Bone marrow (tissue), 2 donors: Measurements from ENCODE around the gene FAM174C.
"Not testable (repeated sequence)": the region's sequence is repeated elsewhere in the genome, so short reads cannot be mapped to it uniquely, and the experiment has no call there.

Experiments
- DNase-seq, 2 donors: peaks; one replicate each; lab custom pipeline; 2025; lab: John Stamatoyannopoulos, UW

The FAM174C gene

DNA sequence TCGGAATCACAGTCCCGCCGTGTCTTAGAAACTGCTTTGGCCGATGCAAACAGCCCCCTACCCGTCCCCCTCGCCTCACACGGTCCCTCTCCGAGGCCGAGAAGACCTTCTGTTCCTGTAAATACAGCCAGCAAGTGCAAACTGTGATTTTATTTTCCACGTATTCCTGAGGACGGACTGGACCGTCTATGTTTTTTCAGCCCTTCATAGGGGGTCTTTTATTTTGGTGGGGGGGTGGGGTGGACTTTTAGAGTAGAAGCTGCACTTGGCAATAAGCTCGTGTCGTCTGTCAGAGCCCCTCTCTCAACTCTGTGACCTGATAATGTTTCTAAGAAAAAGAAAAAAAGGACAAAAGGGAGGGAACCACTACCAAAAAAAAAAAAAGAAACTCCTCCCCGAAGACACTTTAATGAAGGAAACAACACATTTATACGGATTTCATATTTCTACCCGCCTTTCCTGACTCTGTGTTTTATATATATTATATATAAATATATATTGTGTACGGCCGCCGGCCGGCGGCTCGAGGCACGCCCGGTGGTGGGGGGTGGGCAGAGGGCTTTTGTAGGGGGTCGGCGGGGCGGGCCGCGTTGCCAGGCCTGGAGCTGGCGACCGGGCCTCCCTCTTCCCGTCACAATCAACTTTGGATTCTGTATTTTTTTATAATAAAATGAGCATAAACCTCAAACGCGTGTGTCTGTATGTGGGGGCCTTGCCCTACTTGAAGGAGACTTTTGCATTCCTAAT, 25.6 kb downstream of the FAM174C start:
- DNase-seq: no peak

- no peak for DNase-seq
Observed at GRCh38 chr19:1302533-1303239, 27.4 kb downstream of the FAM174C start.

DNA sequence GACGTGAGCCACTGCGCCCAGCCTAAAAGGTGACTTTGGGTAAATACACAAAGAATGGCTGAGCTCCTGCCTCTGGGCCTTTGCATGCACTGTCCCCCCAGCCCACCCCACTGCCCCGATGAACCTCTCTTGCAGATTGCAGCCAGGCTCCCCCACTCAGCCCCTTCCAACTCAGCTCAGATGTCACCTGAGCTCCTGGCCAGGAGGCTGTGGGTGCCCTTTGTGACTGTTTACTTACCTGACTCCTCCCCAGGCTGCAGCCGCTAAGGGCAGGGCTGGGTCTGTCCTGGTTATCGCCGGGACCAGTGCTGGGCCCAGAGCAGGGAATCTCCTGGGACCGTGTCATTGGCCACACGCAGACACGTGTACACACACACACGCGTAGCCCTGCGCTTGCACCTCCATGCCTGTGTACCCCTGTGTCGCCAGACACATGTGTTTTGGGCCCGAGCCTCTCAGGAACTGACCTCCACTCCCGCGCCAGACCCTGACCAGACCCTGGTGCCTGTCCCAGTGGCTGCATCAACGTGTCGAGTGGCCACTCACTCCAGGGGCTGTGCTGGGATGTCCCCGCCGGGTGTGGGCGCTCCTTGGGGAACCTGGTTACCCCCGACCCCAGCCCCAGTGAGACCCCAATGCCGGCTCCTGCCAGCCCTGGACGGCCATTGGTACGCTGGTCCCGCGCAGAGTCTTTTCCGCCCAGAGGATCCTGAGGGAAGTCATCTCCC, 29.0 kb downstream of the FAM174C start:
- no peak for DNase-seq

DNA sequence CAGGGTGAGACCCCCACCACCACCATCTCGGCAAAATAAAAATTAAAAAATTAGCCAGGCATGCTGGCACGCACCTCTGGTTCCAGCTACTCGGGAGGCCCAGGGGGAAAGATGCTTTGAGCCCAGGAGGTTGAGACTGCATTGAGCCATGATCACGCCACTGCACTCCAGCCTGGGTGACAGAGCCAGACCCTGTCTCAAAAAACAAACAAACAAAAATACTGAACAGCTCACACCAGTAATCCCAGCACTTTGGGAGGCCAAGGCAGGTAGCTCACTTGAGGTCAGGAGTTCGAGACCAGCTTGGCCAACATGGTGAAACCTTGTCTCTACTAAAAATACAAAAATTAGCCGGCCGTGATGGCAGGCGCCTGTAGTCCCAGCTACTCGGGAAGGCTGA, 30.0 kb downstream of the FAM174C start:
- not testable (repeated sequence) for DNase-seq

DNA sequence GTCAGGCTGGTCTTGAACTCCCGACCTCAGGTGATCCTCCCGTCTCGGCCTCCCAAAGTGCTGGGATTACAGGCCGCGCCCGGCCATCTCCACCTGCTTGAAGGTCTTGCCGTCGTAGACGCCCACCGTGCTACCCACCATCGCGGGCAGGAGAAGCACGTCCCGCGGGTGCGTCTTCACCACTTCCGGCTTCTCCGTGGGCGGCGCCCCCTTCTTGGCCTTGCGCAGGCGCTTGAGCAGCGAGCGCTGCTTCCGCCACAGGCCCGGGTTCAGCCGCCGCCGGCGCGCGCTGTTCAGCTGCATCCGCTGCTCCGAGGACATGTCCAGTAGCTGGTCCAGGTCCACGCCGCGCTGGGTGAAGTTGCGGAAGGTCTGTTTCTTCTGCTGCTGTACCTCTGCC, 32.0 kb downstream of the FAM174C start:
- no peak for DNase-seq

- DNase-seq: no peak
Observed at GRCh38 chr19:1307755-1308303, 32.5 kb downstream of the FAM174C start.

DNA sequence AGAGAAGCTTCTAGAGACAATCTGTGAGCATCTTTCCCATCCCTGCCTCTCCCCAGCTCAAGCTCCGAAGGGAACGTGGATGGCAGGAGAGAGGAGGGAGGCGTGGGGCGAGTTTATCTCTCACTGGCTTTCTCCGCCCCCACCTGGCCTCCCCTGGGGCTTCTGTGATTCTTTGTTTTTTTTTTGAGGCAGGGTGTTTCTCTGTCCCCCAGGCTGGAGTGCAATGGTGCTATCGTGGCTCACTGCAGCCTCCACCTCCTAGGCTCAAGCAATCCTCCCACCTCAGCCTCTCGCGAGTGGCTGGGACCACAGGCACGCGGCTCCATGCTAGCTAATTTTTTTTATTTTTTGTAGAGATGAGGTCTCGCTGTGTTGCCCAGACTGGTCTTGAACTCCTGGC, 33.4 kb downstream of the FAM174C start:
- DNase-seq: no peak

DNA sequence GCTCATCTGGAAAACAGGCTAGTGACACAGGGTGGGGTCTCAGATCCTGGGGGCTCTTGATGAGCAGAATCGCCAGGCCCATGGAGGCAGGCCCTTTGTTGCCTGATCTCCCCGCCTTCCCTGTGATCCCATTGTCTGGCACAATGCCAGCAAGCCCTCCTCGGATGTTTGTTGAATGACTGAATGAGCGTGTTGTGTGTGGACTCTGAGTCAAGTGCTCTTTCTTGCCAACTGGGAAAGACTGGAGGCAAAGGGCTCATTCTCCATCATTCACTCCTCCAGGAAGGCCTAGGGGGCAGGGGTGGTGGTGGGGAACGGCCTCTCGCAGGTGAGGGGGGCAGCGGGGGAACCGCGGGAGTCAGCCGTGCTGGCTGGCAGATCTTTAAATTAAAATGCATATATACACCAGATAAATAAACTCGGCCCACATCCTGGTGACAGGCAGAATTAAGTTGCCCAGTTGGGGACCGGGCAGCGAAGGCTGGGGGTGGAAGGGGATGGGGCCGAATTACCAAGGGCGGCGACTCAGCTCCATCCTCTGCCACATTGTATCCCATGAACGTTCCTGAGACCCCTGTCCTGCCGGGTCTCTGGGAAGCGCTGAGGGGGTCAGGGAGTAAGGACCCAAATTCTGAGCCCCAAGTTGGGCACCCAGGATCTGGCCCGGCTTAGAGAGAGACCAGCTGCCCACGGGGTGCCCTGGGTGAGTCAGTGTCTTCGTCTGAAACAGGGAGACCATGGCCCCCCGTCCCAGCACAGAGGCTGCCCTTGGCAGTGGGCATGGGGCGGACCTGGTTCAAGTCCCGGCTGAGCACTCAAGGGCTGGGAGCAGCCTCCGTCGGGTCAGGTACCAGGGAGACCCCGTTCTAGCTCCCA, 34.9 kb downstream of the FAM174C start:
- no peak for DNase-seq

DNA sequence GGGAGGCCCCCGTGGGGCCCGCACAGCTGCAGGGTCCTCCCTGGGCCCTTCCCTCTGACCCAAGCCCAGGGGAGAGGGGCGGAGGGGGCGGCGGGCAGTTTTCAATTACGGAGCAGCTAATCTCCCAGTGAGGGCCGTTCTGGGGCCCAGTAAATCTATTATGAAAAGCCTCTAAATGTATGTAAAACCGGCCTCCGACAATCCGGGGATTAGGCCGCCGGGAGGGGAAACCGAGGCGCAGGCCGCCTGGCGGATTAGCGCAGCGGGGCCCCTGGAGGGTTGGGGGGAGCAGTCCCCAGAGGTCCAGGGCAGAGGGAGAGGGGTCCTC, 35.5 kb downstream of the FAM174C start:
- DNase-seq: no peak

GRCh38 chr19:1311543-1312091, 36.3 kb downstream of the FAM174C start:
- no peak for DNase-seq

GRCh38 chr19:1312767-1313694, 37.7 kb downstream of the FAM174C start:
- DNase-seq: no peak

GRCh38 chr19:1313695-1314613, 38.6 kb downstream of the FAM174C start:
- no peak for DNase-seq

- no peak for DNase-seq
Observed at GRCh38 chr19:1315470-1316166, 40.3 kb downstream of the FAM174C start.

- DNase-seq: no peak
Observed at GRCh38 chr19:1316466-1316865, 41.1 kb downstream of the FAM174C start.

DNA sequence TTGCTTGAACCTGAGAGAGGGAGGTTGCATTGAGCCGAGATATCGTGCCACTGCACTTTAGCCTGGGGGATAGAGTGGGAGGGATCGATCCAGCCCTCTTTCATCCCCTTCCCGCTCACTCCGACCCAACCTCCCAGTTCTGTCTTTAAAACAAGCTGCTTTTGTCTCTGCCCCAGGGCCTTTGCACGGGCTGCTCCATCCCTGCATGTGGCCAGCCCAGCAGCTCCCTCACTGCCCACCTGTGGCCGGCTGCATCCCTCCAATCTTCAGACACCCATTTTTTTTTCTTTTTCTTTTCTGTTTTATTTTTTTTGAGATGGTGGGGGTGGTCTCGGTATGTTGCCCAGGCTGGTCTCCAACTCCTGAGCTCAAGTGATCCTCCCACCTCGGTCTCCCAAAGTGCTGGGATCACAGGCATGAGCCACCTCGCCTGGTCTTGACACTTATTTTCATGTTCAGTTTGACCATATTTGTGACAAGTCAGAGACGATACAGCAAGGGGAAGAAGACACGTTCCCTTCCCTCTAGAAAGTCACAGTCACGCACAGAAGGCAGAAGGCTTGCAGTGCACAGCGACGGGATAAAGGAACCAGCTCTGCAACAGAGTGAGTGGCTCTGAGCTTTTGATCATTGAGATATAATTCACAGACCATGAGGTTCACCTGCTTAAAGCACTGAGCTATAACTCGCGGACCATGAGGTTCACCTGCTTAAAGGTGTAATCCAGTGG, 42.1 kb downstream of the FAM174C start:
- no peak for DNase-seq

DNA sequence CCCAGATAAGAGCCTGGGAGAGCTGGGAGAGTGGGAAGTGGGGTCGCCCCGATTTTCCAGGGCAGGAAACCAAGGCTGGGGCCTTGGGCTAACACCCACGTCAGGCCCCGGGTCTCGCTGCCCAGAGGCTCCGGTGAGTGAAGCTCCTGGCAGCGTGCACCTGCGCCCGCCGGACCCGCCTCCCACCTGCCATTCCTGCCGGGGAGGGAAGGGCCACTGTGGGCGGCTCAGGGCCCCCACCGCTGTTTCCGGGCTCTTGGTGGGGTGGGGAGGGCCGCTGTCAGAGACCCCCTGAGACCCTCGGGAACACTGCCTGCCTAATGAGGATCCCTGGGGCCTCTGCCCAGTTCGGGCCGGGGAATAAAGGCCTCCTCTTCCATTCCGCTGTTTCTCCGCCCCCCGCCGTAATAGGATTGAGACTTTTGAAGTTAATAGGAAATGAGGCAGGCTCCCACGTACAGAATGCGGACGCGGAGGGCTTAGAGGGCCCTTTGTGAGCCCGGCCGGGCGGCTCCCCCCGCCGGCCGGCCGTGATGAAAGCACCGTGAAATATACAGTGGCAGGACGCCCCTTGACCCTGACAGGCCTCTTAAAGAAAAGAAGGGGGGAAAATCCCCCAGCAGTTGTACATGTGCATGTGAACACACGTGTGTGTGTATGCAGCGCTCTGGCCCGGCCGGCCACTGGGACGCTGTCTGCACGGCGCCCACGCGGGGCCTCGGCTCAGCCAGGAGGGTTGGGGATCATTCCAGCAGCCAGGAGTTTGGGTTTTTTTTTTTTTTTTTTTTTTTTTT, 43.5 kb downstream of the FAM174C start:
- DNase-seq: no peak

DNA sequence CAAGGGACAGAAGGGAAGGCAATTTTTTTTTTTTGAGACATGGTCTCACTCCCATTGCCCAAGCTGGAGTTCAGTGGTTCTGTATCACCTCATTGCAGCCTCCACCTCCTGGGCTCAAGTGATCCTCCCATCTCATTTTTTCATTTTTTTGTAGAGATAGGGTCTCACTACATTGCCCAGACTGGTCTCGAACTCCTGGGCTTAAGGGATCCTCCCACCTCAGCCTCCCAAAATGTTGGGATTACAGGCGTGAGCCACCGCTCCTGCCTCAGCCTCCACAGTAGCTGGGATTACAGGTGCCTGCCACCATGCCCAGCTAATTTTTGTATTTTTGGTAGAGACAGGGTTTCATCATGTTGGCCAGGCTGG, 44.9 kb downstream of the FAM174C start:
- not testable (repeated sequence) for DNase-seq
